Tibial nerve (tissue), 4 donors: ENCODE measurements around the gene SUPT7L.

Experiments
- CTCF ChIP-seq, 5 experiments: fragments of 200-600 bp in 3 of 5; fragments of 450-650 bp in 2 of 5; sonication (generic) in 3 of 5; IDR thresholded peaks; one replicate each; pipeline ENCODE4 v1.5.1; 2016 to 2019; ENCODE audit warnings: antibody characterized with exemption in 5 of 5, mild to moderate bottlenecking in 3 of 5, moderate library complexity in 2 of 5
- EP300 ChIP-seq, 2 donors: sonication (generic); formaldehyde crosslinking; IDR thresholded peaks; one replicate each; pipeline ENCODE4 v1.6.1; 2017; ENCODE audit warnings: antibody characterized with exemption in 2 of 2, mild to moderate bottlenecking in 1 of 2
- POLR2A ChIP-seq, 2 donors: fragments of 450-650 bp; IDR thresholded peaks; one replicate each; pipeline ENCODE4 v1.6.1; 2017; ENCODE audit warnings: antibody characterized with exemption in 2 of 2, mild to moderate bottlenecking in 2 of 2, moderate library complexity in 2 of 2

GRCh38 chr2:27647737-27648136 lies 15.7 kb downstream of the SUPT7L start:
- TF ChIP-seq POLR2A (IDR thresholded peaks at IDR 0.05) (no peak), CTCF (IDR thresholded peaks at IDR 0.05) (no peak), EP300 (IDR thresholded peaks at IDR 0.05) (no peak)
